Measurements from ENCODE around the gene FLNC. TPM values are rescaled to one million over a fixed set of nuclear protein-coding genes. Genes with fewer than 3 reads are reported as not detected.

FLNC gene
- total and polyA plus RNA-seq, 9 of the 15 experiments (the other 6 are each of a cell fraction or from before 2014, with no cell fraction given) = 0.90 to 155 (median 28.8) TPM

DNA sequence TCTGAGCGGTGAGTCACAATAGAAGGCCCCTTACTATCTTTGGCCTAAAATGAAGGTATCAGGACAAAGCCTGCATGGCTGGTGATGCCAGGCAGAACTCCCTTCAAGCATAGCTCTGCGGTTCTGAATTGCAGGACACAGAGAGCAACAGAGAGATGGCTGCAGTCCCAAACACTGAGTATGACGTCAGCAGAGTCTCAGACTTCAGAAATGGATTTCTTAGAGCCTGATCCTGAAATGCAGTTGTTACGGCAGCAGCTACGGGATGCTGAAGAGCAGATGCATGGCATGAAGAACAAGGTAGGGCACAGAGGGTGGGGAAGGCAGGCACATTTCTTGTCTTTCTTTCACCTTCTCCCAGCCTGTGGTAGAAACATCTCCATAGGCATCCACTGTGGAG lies 25.0 kb upstream of the FLNC start:
- H3K36me3 ChIP-seq (ENCODE audit: control insufficient read depth, insufficient read depth, low read length) = peaks cover 75% of the 10 kb centered on the region
- no peak for DNase-seq (ENCODE audit: extremely low read depth in 1 of 4, low spot score in 3 of 4)
- no TSS peak for BruUV-seq (replicated peaks)
- H3K79me2 ChIP-seq (ENCODE audit: control insufficient read depth, insufficient read depth, low read length) = no peaks in the 10 kb centered on the region
- H3K9me1 ChIP-seq (ENCODE audit: control insufficient read depth, insufficient read depth, low read length) = no peaks in the 10 kb centered on the region
- H3K4me1 ChIP-seq (replicated peaks in 1 of 2; ENCODE audit: control insufficient read depth in 2 of 2, insufficient read depth in 2 of 2, low read length in 2 of 2) = no peaks in the 10 kb centered on the region; a peak in 1 of 5 replicates
- POLR2A ChIA-PET = interaction anchor here (0.6 to 3.4 kb wide), 6 partner anchors 7 to 39 kb away, joined by 3 to 14 read pairs (median 4); no protein-coding TSS in a partner anchor
- intact Hi-C loops (cut with micrococcal nuclease) (no loop called here), in situ Hi-C loops (cut with MboI) (no loop called here)
- H3K27ac ChIP-seq (ENCODE audit: extremely low read depth, low read depth, low read length) = no peak overlapping the region
- no peak overlapping the region for H3K4me2 ChIP-seq (ENCODE audit: insufficient read depth, low read length)
- no peaks in the 10 kb centered on the region for H4K20me1 ChIP-seq (replicated peaks; ENCODE audit: control insufficient read depth, insufficient read depth, low read length)
- ATAC-seq = no peak
- H3K4me3 ChIP-seq = no peak overlapping the region
- no peak overlapping the region for H2AFZ ChIP-seq (ENCODE audit: low read depth, low read length)
- no peak for FAIRE-seq
- H3K9me3 ChIP-seq (replicated peaks; ENCODE audit: control insufficient read depth, insufficient read depth, low read depth, low read length) = no peaks in the 10 kb centered on the region
- WGBS (ENCODE audit: insufficient coverage, low coverage, missing lambda C conversion rate) = 69% methylated on average over 5 of the region's 5 CpGs
- H3K9ac ChIP-seq (ENCODE audit: insufficient read depth in 1 of 2, low read depth in 2 of 2, low read length in 2 of 2) = no peak overlapping the region
- H3K27me3 ChIP-seq (ENCODE audit: control insufficient read depth in 2 of 2, insufficient read depth in 2 of 2, low read length in 2 of 2) = no peaks in the 10 kb centered on the region
- CTCF ChIA-PET (ENCODE audit: low intra/inter-chr PET ratio) = no interaction called here
- TF ChIP-seq, protein P1, sequence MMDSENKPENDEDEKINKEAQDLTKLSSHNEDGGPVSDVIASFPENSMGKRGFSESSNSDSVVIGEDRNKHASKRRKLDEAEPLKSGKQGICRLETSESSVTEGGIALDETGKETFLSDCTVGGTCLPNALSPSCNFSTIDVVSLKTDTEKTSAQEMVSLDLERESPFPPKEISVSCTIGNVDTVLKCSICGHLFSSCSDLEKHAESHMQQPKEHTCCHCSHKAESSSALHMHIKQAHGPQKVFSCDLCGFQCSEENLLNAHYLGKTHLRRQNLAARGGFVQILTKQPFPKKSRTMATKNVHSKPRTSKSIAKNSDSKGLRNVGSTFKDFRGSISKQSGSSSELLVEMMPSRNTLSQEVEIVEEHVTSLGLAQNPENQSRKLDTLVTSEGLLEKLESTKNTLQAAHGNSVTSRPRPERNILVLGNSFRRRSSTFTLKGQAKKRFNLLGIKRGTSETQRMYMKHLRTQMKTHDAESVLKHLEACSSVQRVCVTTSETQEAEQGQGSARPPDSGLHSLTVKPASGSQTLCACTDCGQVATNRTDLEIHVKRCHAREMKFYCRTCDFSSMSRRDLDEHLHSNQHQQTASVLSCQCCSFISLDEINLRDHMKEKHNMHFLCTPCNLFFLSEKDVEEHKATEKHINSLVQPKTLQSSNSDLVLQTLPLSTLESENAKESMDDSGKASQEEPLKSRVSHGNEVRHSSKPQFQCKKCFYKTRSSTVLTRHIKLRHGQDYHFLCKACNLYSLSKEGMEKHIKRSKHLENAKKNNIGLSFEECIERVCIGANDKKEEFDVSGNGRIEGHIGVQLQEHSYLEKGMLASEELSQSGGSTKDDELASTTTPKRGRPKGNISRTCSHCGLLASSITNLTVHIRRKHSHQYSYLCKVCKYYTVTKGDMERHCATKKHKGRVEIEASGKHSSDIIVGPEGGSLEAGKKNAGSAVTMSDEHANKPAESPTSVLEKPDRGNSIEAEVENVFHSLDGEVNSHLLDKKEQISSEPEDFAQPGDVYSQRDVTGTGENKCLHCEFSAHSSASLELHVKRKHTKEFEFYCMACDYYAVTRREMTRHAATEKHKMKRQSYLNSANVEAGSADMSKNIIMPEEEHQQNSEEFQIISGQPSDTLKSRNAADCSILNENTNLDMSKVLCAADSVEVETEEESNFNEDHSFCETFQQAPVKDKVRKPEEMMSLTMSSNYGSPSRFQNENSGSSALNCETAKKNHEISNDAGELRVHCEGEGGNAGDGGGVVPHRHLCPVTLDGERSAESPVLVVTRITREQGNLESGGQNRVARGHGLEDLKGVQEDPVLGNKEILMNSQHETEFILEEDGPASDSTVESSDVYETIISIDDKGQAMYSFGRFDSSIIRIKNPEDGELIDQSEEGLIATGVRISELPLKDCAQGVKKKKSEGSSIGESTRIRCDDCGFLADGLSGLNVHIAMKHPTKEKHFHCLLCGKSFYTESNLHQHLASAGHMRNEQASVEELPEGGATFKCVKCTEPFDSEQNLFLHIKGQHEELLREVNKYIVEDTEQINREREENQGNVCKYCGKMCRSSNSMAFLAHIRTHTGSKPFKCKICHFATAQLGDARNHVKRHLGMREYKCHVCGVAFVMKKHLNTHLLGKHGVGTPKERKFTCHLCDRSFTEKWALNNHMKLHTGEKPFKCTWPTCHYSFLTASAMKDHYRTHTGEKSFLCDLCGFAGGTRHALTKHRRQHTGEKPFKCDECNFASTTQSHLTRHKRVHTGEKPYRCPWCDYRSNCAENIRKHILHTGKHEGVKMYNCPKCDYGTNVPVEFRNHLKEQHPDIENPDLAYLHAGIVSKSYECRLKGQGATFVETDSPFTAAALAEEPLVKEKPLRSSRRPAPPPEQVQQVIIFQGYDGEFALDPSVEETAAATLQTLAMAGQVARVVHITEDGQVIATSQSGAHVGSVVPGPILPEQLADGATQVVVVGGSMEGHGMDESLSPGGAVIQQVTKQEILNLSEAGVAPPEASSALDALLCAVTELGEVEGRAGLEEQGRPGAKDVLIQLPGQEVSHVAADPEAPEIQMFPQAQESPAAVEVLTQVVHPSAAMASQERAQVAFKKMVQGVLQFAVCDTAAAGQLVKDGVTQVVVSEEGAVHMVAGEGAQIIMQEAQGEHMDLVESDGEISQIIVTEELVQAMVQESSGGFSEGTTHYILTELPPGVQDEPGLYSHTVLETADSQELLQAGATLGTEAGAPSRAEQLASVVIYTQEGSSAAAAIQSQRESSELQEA (IDR thresholded peaks at IDR 0.05; ENCODE audit: low read depth) = no peak
- TF ChIP-seq, protein P2, sequence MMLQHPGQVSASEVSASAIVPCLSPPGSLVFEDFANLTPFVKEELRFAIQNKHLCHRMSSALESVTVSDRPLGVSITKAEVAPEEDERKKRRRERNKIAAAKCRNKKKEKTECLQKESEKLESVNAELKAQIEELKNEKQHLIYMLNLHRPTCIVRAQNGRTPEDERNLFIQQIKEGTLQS (IDR thresholded peaks at IDR 0.05) = peak; percentile 43; the same call in 1 of the 2 replicates
- TF ChIP-seq, protein P2 (CRISPR knock-in tag; conservative IDR thresholded peaks at IDR 0.05) = no peak
- TF ChIP-seq, protein P3, sequence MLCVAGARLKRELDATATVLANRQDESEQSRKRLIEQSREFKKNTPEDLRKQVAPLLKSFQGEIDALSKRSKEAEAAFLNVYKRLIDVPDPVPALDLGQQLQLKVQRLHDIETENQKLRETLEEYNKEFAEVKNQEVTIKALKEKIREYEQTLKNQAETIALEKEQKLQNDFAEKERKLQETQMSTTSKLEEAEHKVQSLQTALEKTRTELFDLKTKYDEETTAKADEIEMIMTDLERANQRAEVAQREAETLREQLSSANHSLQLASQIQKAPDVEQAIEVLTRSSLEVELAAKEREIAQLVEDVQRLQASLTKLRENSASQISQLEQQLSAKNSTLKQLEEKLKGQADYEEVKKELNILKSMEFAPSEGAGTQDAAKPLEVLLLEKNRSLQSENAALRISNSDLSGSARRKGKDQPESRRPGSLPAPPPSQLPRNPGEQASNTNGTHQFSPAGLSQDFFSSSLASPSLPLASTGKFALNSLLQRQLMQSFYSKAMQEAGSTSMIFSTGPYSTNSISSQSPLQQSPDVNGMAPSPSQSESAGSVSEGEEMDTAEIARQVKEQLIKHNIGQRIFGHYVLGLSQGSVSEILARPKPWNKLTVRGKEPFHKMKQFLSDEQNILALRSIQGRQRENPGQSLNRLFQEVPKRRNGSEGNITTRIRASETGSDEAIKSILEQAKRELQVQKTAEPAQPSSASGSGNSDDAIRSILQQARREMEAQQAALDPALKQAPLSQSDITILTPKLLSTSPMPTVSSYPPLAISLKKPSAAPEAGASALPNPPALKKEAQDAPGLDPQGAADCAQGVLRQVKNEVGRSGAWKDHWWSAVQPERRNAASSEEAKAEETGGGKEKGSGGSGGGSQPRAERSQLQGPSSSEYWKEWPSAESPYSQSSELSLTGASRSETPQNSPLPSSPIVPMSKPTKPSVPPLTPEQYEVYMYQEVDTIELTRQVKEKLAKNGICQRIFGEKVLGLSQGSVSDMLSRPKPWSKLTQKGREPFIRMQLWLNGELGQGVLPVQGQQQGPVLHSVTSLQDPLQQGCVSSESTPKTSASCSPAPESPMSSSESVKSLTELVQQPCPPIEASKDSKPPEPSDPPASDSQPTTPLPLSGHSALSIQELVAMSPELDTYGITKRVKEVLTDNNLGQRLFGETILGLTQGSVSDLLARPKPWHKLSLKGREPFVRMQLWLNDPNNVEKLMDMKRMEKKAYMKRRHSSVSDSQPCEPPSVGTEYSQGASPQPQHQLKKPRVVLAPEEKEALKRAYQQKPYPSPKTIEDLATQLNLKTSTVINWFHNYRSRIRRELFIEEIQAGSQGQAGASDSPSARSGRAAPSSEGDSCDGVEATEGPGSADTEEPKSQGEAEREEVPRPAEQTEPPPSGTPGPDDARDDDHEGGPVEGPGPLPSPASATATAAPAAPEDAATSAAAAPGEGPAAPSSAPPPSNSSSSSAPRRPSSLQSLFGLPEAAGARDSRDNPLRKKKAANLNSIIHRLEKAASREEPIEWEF (CRISPR knock-in tag; IDR thresholded peaks at IDR 0.05) = no peak
- TF ChIP-seq, protein P4, sequence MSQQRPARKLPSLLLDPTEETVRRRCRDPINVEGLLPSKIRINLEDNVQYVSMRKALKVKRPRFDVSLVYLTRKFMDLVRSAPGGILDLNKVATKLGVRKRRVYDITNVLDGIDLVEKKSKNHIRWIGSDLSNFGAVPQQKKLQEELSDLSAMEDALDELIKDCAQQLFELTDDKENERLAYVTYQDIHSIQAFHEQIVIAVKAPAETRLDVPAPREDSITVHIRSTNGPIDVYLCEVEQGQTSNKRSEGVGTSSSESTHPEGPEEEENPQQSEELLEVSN (IDR thresholded peaks at IDR 0.05; ENCODE audit: borderline replicate concordance in 1 of 2, extremely low read depth in 1 of 2, insufficient read depth in 1 of 2, insufficient read length in 1 of 2, low read depth in 1 of 2, low read length in 1 of 2, poor library complexity in 1 of 2, severe bottlenecking in 1 of 2) = no peak
